NB4 (cell line): Measurements from ENCODE around the gene PXN.
A peak's percentile ranks its signal among the peaks of the same experiment; 100 is the strongest.

Experiments
- DNase-seq: peaks from one replicate; pipeline ENCODE4 v3.0.0; 2010; ENCODE audit warnings: low read depth
- H3K4me3 ChIP-seq: one replicate; pipeline ENCODE4 v1.5.1; 2011; ENCODE audit warnings: mild to moderate bottlenecking, low read depth, low read length, moderate library complexity
- CTCF ChIP-seq: IDR thresholded peaks from one replicate; pipeline ENCODE4 v1.5.1; 2012; ENCODE audit warnings: low read depth, low read length
- MAX ChIP-seq: IDR thresholded peaks from 2 replicates; pipeline ENCODE4 v1.6.1; 2011; ENCODE audit warnings: low read depth, low read length
- MYC ChIP-seq: IDR thresholded peaks from 2 replicates; pipeline ENCODE4 v1.6.1; 2011; ENCODE audit warnings: low read depth, low read length
- POLR2A ChIP-seq: IDR thresholded peaks from 2 replicates; pipeline ENCODE4 v1.6.1; 2011; ENCODE audit warnings: mild to moderate bottlenecking; ENCODE audit not compliant: insufficient read length; ENCODE audit errors: extremely low read depth

The PXN gene

DNA sequence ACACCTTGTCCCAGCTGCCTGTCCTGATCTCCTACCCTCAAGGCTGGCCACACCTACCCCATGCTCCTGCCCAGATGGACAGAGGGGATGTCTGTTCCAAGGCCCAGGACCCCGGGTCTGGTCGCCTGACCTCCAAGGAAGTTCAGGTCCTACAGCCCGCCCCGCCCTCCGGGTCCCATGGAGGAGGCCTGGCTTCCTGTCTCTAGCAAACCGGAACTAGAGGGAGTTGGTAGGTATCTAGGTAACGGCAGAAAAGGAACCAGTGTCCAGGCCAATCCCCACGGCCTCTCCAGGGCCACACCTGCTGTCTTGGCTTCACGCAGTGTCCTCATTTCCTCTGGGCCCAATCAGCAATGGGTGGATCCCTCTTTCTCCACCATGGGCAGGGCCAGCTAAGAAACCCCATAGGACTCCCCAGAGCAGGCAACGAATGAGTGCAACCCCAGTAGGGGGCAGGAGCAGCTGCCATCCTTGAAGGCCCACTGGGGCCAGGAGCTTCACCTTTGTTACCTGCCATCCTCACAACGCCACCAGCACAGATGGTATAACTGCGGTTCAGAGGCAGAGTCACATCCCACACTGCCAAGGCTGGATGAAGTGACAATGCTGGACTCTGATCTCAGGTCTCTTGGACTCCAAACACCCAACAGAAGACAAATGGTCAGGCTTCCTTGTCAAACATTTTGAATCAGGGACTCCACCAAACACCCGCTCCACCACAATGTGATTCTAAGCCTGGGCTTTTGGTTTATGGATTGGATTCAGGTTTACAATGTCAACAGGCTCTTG is 39.5 kb downstream of the PXN start:
- no peak for DNase-seq
- TF ChIP-seq CTCF (peak; percentile 16), MAX (no peak), MYC (no peak)
- H3K4me3 ChIP-seq, result no peak overlapping the region

- no peak for DNase-seq
- no peak overlapping the region for H3K4me3 ChIP-seq
- TF ChIP-seq CTCF (no peak), MYC (no peak), POLR2A (no peak), MAX (no peak)
Observed at GRCh38 chr12:120225200-120225558, 40.4 kb downstream of the PXN start.

GRCh38 chr12:120224304-120225199 is 41.0 kb downstream of the PXN start:
- no peak for DNase-seq
- H3K4me3 ChIP-seq, result no peak overlapping the region
- TF ChIP-seq MAX (no peak), CTCF (no peak)

GRCh38 chr12:120223458-120224303 is 41.8 kb downstream of the PXN start:
- TF ChIP-seq MYC (no peak), CTCF (no peak), POLR2A (no peak), MAX (no peak)
- no peak for DNase-seq
- no peak overlapping the region for H3K4me3 ChIP-seq

DNA sequence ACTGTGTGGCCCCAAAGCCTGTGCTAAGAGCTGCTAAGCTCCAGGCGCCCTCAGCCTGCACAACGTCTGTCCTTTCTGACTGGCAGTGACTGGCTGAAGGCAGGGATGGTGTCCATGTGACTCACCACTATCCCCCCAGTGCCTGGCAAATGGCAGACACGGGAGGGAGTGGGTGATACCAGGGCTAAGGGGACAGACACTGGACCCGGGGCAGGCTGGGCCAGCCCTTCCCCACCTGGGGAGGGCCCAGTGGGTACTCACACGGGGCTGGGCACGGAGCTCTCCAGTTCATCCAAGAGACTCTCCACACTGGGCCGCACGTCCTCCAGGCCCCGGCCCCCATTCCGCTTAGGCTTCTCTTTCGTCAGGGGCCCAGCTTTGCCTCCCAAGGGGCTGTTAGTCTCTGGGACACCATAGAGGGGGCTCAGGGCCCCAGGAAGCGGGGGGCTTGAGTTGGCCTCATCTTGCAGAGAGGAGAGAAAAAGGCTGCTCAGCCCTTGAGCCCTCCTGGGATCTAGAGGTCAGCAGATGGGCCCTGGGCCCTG is 43.2 kb downstream of the PXN start:
- TF ChIP-seq MYC, result no peak
- TF ChIP-seq MAX, result no peak
- no peak for TF ChIP-seq POLR2A
- TF ChIP-seq CTCF, result no peak

More for the DNA sequence above, 43.2 kb downstream of the PXN start:
- H3K4me3 ChIP-seq, result no peak overlapping the region
- DNase-seq, result no peak
